ENCODE measurements around the gene TYW1B.
"Not testable (repeated sequence)": the region's sequence is repeated elsewhere in the genome, so short reads cannot be mapped to it uniquely, and the experiment has no call there.

TYW1B gene

GRCh38 chr7:72540923-72541322 lies 287.1 kb downstream of the TYW1B start:
- DNase-seq, result no peak

GRCh38 chr7:72540106-72540611 lies 287.8 kb downstream of the TYW1B start:
- no peak for DNase-seq

- no peak for DNase-seq
These were observed 288.3 kb downstream of the TYW1B start for GRCh38 chr7:72539702-72540101.

GRCh38 chr7:72538856-72539255 lies 289.1 kb downstream of the TYW1B start:
- DNase-seq, result no peak

GRCh38 chr7:72538147-72538546 lies 289.9 kb downstream of the TYW1B start:
- no peak for DNase-seq

GRCh38 chr7:72536038-72536437 lies 292.0 kb downstream of the TYW1B start:
- not testable (repeated sequence) for DNase-seq

GRCh38 chr7:72531048-72531447 lies 297.0 kb downstream of the TYW1B start:
- not testable (repeated sequence) for DNase-seq

Measured in SIG-M5 (cell line).